Erythroblast (primary cell): Measurements from ENCODE around the gene LPGAT1.
A peak's percentile ranks its signal among the peaks of the same experiment; 100 is the strongest.

Source experiments
- DNase-seq, 2 experiments: peaks; one replicate each; lab custom pipeline; 2025; lab: John Stamatoyannopoulos, UW
- GATA1 ChIP-seq: IDR thresholded peaks from 2 replicates; pipeline ENCODE4 v1.6.1; 2011; ENCODE audit warnings: low read depth, mild to moderate bottlenecking, control low read depth, low read length, moderate library complexity
- POLR2A ChIP-seq: IDR thresholded peaks from 2 replicates; pipeline ENCODE4 v1.6.1; 2011; ENCODE audit warnings: mild to moderate bottlenecking, low read length

LPGAT1 gene

GRCh38 chr1:211764701-211765100 lies 65.9 kb downstream of the LPGAT1 start:
- DNase-seq = no peak
- no peak for TF ChIP-seq GATA1
- TF ChIP-seq POLR2A = no peak

- TF ChIP-seq GATA1 (no peak), POLR2A (no peak)
- DNase-seq = no peak
Measured at GRCh38 chr1:211762206-211762605, 68.4 kb downstream of the LPGAT1 start.

- no peak for DNase-seq
- TF ChIP-seq POLR2A = no peak
- TF ChIP-seq GATA1 = no peak
Measured at GRCh38 chr1:211761400-211761799, 69.2 kb downstream of the LPGAT1 start.

GRCh38 chr1:211756471-211757020 lies 74.0 kb downstream of the LPGAT1 start:
- no peak for DNase-seq
- no peak for TF ChIP-seq GATA1
- TF ChIP-seq POLR2A = no peak

GRCh38 chr1:211753649-211754251 lies 76.8 kb downstream of the LPGAT1 start:
- TF ChIP-seq POLR2A (no peak), GATA1 (no peak)
- DNase-seq = no peak

GRCh38 chr1:211752951-211753486 lies 77.5 kb downstream of the LPGAT1 start:
- TF ChIP-seq GATA1 (no peak), POLR2A (no peak)
- DNase-seq = peak; percentile 41 to 58

- TF ChIP-seq GATA1 (no peak), POLR2A (no peak)
- no peak for DNase-seq
Measured at GRCh38 chr1:211752317-211752716, 78.2 kb downstream of the LPGAT1 start.

- TF ChIP-seq POLR2A (no peak), GATA1 (no peak)
- DNase-seq = peak in 1 of 2 experiments; percentile 28
Measured at GRCh38 chr1:211751438-211751837, 79.1 kb downstream of the LPGAT1 start.

GRCh38 chr1:211750599-211750998 lies 80.0 kb downstream of the LPGAT1 start:
- peak; percentile 22 to 47 for DNase-seq
- TF ChIP-seq GATA1 (no peak), POLR2A (no peak)

- TF ChIP-seq GATA1 (no peak), POLR2A (no peak)
- no peak for DNase-seq
Measured at GRCh38 chr1:211749251-211749650, 81.3 kb downstream of the LPGAT1 start.

GRCh38 chr1:211748810-211749209 lies 81.8 kb downstream of the LPGAT1 start:
- TF ChIP-seq POLR2A (no peak), GATA1 (no peak)
- DNase-seq = no peak

- no peak for DNase-seq
Measured at GRCh38 chr1:211742889-211743529, 87.6 kb downstream of the LPGAT1 start.

GRCh38 chr1:211742272-211742671 lies 88.3 kb downstream of the LPGAT1 start:
- TF ChIP-seq POLR2A = no peak
- TF ChIP-seq GATA1 = no peak

More at GRCh38 chr1:211742889-211743529, 87.6 kb downstream of the LPGAT1 start:
- TF ChIP-seq POLR2A (no peak), GATA1 (no peak)

GRCh38 chr1:211741788-211742187 lies 88.8 kb downstream of the LPGAT1 start:
- TF ChIP-seq GATA1 = no peak
- TF ChIP-seq POLR2A = no peak
- DNase-seq = no peak

More at GRCh38 chr1:211742272-211742671, 88.3 kb downstream of the LPGAT1 start:
- DNase-seq = no peak
